ENCODE measurements around the gene ZNF502.
"Not testable (repeated sequence)": the region's sequence is repeated elsewhere in the genome, so short reads cannot be mapped to it uniquely, and the experiment has no call there.

The ZNF502 gene

DNA sequence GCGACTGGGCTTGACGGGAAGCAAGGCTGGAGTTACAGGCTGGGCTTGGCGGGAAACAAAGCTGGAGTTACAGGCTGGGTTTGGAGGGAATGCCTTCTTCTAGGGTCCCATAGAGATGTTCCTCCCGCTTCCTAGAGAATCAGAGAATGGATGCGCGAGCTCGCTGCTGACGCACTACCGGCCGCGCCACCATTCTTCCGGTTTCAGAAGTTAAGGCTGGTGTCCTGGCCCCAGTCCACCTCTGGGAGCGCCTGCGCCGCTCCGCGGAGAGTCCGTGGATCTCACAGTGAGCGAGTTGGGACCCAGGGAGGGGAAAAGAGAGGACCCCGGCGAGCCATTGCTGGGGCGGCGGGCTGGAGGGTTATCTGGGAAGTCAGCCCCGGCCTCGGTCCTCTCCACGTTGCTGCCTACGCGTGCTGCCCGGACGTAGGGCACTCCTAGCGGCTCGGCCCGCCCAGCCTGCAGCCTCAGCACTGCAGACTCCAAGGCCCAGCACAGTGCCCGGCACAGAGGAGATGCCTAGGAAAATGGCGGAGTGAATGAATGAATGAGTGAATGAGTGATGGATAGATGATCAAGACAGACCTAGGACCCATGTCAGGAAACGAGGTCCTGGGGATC, at the start of gene ZNF502:
TSS of gene ZNF502 (plus strand) at position 206 of the 621 bp plus-strand sequence. CDS start 7,602 bp downstream, outside the sequence.
- peak; percentile 73 for DNase-seq

DNA sequence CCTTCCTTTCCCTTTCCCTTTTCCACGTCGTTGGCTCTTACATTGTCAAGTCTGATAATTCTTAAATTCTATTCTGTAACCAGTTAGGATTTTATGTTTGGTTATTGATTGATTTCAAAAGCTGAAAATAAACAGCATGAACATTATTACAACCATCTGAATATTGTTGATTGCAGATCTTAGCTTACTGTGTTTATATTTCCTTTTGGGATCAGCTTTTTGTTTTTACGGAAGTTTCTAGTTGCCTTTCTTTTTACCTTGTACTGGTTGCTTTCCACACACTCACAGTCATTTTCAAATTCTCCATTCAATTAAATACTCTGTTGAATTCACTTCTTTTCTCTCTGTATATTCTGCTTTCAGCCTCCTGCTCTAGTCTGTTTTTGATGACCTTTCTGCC, 47.3 kb upstream of the ZNF502 start:
- DNase-seq, result no peak

DNA sequence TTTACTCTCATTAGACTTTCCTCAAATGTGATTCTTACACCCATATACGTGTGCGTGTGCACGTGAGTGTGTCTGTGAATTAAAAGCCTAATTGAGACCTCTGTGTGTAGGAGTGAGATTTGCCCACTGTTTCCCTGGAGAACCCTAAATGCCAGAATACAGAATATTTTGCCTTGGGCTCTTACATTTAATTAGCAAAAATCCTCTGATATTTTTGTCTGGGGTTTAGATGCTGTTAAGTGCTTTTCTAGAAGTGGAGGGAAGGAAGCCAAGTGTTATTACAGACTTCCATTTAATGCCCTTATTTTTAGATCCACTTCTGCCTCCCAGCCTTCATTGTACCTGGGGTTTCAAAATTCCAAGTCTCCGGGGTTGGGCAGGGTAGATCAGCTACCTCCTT, 46.1 kb upstream of the ZNF502 start:
- DNase-seq, result no peak

DNA sequence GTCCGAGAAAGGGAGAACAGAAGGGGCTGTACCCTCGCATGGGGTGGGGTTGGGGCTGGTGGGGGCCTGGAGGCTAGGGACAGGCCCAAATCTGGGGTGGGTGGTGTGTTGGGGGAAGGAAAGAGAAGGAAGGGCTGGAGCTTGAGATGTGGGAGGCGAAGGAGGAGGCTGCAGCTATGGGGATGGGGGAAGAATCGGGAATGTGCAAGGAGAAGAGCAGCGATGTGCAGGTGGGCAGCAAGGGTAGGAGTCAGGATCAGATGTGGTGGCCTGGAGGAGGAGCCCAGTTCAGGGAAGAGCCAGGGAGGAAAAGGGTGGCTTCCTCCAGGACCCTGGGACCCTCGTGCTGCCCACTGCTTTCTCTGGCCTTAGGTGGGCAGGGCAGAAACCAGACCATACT, 42.7 kb upstream of the ZNF502 start:
- no peak for DNase-seq

DNA sequence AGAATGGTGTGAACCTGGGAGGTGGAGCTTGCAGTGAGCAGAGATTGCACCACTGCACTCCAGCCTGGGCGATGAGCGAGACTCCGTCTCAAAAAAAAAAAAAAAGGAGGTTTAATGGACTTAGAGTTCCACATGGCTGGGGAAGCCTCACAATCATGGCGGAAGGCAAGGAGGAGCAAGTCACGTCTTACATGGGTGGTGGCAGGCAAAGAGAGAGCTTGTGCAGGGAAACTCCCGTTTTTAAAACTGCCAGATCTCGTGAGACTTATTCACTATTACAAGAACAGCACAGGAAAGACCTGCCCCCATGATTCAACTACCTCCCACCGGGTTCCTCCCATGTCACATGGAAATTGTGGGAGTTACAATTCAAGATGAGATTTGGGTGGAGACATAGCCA, 39.0 kb upstream of the ZNF502 start:
- DNase-seq, result not testable (repeated sequence)

DNA sequence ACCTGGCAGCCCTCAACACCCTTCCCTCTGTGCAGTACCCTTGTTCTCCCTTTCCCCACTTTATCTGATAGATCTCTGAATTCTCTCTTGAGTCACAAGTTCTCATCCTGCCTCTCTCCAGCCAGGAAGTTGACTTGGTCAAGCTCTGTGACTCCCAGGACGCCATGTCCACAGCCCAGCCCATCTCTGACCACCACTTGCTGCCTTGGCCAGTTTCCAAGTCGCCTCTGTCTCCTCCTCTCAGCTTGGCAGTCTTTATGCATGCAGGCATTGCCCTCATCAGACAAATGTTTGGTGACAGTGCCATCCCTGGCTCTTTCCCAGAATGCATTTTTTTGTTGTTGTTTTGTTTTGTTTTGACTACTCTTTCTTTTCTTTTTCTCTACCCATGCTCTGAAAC, 38.2 kb upstream of the ZNF502 start:
- no peak for DNase-seq

DNA sequence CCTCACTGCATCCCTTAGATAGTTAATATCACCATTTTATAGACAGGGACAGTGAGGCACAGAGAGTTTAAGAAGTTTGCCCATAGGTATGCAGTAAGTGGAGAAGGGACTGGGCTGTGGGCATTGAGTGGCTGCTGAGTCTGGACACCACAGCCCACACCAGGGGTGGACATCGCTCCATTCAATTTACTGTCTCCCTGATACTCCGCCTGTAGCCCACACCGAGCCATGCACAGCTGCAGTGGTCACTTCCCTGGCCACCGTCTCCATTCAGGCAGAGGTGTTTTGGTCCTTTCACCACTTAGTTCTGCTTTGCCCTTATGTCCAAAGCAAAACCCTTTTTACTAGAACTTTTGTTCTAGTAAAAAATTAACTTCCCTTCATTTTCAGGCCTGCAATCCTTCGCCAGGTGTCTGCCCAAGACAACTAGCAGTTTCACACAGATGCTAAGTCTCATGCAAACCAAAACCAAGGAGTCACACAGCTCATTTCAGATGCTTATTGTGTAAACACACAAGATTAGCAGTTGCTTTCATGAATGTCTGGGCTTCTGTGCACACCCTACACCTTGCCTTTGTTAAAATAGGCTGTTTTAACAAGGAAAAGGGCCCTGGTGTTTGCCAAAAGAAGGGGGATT, 33.9 kb upstream of the ZNF502 start:
- no peak for DNase-seq

DNA sequence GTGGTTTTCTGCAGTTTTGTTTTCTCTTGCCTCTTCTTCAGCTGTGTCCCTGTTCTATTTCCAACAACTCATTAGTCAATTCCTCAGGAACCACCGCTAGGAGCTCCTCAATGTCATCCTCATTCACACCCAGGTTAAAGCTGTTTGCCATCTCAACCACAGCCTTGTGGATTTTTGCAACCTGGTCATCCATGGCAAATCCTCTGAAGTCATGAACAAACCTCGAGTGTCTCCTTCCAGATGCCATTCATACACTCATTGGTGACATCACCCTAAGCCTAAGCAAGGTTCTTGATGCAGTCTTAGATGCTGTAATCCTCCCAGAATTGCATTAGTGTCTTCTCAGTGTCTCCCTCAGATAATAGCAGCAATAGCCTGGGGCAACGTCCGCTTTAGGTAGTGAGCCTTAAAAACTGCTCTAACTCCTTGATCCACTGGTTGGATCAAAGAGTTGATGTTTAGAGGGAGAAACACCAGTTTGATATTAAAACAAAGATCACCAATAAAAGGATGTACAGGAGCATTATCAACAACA, 31.5 kb upstream of the ZNF502 start:
- no peak for DNase-seq

DNA sequence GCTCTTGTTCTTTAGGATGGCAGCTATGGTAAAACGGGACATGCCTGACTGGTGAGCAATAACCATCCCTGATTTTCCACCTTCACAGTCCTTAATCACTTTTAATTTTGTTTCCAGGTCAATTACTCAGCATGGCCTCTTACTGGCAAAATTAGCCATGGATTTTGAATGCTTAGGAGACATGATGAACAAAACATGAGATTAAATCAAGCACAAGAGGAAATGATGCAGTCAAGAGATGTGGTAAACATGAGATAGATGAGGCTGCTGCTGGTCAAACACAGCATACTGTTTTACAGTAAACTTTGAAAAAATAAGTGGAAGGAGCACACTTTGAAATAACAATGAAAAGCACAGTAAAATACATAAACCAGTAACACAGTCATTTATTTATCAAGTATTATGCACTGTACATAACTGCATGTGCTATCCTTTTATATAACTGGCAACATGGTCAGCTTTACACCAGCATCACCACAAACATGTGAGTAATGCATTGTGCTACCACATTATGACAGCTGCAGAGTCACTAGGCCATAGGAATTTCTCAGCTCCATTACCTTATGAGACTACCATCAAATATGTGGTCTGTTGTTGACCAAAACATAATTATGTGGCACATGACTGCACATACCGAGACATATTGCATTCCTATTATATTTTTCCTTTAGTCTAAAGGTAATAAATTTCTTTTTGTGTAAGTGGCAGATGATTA, 30.1 kb upstream of the ZNF502 start:
- no peak for DNase-seq

DNA sequence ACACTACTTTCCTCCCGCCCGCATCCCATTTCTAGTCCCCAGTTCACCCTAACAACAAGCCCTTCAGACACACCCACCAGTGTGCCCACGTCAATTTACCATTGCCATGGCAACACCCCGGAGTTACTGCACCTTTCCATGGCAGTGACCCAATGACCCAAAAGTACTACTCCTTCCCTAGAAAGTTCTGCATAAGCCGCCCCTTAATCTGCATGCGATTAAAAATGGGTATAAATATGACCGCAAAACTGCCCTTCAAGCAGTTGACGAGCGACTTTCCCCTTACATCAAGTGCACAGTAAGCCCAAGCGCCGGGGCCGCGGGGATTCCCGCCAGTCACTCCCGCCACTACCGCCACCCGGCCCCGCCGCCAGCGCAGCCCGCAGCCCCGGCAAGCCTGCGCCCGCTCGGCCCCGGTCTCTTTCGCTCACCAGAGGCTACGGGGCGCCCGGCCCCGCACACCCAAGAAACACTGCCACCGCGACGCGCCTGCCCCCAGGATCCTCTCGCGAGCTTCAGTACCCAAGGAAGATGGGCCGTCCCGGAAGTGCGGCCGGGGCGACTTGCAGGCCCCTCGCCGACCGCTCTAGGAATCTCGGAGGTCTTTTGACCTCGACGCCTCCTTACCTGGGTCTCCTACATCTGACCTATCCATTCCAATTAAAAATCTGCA, 27.2 kb upstream of the ZNF502 start:
- DNase-seq, result peak; percentile 34

DNA sequence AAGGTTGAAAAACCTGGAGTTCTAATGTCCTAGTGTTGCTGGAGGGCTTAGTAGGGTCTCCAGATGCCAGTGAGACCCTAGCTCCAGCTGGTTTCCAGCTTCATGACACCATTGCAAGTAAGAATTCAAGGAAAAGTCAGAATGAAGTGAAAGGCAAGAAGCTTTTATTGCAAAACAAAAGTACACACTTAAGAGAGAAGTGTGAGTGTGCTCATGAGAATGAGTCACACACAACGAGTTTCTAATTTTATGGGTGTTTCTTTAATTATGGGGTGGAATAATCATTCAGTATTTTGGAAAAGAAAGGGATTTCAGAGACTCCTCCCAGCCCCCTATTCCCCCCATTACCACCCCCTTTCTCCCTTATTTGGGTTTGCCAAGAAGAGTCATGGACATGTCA, 24.6 kb upstream of the ZNF502 start:
- no peak for DNase-seq

DNA sequence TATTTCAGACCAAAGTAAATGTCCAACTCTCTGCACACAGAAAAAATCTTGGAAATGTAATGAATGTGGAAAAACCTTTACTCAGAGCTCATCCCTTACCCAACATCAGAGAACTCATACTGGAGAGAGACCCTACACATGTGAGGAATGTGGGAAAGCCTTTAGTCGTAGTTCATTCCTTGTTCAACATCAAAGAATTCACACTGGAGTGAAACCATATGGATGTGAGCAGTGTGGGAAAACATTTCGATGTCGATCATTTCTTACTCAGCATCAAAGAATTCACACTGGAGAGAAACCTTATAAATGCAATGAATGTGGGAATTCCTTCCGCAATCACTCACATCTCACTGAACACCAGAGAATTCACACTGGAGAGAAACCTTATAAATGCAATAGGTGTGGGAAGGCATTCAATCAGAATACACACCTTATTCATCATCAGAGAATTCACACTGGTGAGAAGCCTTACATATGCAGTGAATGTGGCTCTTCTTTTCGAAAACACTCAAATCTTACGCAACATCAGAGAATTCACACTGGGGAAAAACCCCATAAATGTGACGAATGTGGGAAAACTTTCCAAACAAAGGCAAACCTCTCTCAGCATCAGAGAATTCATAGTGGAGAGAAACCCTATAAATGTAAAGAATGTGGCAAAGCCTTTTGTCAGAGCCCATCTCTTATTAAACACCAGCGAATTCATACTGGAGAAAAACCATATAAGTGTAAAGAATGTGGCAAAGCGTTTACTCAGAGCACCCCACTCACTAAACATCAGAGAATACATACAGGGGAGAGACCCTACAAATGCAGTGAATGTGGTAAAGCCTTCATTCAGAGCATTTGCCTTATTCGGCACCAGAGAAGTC, 9.0 kb downstream of the ZNF502 start:
- DNase-seq, result no peak

DNA sequence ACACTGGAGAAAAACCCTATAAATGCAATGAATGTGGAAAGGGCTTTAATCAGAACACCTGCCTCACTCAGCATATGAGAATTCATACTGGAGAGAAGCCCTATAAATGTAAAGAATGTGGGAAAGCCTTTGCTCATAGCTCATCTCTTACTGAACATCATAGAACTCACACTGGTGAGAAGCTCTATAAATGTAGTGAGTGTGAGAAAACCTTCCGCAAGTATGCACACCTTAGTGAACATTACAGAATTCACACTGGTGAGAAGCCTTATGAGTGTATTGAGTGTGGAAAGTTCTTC, 9.6 kb downstream of the ZNF502 start:
- no peak for DNase-seq

DNA sequence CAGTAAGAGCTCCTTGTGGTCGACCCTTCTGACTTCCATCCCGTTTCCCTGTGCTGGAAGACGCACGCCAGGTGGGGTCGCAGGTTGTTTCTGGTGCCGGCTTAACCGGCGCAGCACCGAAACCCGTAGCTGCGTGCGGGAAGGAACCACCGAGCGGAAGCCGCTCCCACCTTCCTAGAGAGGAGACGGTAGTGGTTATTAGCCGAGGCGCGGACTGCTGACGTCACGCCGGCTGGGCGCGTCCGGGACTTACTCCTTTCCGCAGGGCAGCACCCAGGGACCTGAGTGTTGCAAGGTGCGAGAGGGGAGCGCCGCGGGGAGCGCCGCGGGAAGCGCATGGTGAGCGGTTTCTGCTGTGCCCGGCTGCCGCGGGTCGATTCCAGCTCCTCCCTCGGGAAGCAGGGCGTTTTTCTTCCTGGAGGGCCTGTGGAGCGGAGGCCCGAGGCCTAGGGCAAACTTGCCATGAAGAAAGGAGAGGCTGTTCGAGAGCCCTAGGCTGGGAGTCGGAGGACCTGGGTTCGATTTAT, 17.0 kb downstream of the ZNF502 start, which contains the start of gene ZNF501:
TSS of gene ZNF501 (plus strand) at position 252 of the 527 bp plus-strand sequence. CDS start 4,787 bp downstream, outside the sequence.
- DNase-seq, result peak; percentile 80

DNA sequence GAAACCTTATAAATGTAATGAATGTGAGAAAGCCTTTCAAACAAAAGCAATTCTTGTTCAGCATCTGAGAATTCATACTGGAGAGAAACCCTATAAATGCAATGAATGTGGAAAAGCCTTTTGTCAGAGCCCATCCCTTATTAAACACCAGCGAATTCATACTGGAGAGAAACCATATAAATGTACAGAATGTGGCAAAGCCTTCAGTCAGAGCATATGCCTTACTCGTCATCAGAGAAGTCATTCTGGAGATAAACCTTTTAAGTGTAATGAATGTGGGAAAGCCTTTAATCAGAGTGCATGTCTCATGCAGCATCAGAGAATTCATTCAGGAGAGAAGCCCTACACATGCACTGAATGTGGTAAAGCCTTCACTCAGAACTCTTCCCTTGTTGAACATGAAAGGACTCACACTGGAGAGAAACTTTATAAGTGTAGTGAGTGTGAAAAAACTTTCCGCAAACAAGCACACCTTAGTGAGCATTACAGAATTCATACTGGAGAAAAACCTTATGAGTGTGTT, 22.2 kb downstream of the ZNF502 start:
- DNase-seq, result no peak

DNA sequence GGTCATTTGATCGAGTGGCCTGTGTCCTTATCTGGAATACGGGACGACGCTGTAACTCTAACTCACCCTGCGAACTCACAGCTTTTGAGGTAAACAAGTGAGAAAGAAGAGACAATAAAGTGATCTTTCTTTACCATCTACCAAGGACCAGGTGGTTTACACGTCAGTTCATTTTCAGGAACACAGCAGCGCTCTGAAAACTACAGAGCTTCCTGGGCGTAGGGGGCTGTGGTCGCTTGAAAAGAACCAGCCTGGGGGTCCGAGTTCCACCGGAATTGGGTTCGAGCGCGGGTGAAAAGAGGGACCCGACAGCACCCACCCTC, 48.6 kb downstream of the ZNF502 start:
- DNase-seq, result peak; percentile 27

DNA sequence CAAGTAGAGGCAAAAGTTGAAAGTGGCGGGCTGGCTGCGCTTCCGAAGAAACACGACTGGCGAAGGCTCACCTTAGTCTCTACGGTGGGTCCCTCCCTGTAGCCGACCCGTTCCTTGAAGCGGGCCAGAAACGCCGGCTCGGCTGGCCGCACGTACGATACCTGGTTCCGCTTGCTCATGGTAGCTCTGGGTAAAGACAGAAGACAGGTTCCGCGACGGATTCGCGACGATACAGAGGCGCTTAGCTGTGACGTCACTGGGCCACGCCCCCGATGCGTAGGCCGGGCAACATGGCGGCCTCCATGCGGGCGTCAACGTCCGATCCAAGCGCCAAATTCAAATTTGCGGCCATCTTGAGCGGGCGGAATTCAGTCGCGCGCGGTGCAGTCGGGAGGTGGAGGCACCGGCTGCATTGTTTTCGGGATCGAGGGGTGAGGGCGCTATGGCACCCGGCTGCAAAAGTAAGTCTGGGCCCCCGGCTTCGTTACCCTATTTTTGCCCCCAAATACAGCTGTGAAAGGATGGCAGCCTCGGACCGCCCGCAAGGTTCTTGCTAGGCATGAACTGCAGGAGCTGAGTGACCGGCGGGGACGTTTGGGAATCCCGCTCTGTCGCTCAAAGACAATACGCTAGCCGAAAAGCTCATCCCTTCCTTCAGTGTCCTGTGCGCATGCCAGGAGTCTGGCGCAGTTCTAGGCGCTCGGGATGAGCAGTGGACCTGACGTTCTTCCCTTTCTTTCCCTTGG, 49.1 kb downstream of the ZNF502 start, which contains the start of the genes KIAA1143 and KIF15:
TSS of gene KIAA1143 (minus strand) at position 196 of the 746 bp plus-strand sequence. CDS start at position 179, 17 bp downstream.
TSS of gene KIF15 (plus strand) at position 371 of the 746 bp plus-strand sequence. CDS start at position 443, 72 bp downstream.
- DNase-seq, result peak; percentile 96

DNA sequence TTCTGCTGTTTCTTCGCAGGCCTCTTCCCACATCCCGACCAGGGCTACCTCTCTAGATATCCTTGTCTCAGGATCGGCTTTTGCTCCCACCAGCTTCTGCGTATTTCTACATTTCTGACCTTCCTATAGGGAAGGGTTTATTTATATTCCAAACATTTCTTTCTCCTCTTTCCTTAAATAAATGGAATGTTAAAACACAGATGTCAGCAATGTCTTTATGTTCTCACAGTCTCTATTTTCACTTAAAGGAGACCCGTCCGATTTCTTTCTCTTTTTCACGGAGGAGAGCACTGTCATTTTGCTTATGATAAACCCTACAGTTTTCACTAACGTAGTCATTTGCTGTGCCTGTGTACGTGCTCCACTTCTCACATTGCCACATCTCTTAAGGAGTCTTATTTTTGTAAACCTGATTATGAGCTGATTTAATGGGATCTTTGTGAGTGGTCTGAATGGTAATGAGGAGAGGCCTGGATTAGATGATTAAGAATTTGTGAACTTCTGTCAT, 49.8 kb downstream of the ZNF502 start:
- peak; percentile 51 for DNase-seq

DNA sequence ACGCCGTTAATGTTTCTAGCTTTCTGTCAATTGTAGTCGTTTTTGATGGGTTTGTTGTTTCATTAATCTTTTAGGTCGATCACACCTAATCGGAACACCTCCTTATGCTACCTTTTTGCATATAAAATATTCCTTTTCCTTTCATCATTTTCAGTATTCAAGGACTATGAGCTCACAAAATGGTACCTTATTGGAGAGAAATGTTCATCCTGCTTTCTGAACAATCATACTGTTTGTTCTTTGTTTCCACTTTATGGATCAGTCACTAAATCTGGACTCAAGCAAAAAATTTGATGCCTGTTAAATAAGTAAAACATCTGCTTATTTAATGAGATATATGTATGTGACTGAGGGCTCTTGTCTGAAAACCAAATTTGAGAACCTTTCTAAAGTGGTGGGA, 50.2 kb downstream of the ZNF502 start:
- peak; percentile 8 for DNase-seq

DNA sequence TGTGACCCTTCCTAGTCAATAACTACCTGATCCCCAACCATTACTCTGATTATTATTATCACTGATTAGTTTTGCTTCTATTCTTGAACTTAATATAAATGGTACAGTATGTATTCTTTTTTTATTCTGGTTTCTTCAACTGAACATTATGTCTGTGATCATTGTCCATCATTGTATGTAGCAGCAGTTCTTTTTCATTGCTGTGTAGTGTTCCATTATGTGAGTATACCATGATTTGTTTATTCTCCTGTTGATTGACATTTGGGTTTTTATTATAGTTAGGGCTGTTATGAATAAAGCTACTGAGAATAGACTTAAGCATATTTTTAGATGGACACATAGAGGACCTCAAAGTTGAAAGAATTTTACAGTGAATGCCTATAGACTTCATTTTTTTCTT, 51.8 kb downstream of the ZNF502 start:
- no peak for DNase-seq

All from hematopoietic multipotent progenitor cell treated with erythropoietin and hydrocortisone succinate and interleukin-3 and kit ligand, for 8 days (in vitro differentiated cells).